Neural cell (in vitro differentiated cells): Measurements from ENCODE around the gene PFKP. TPM values are rescaled to one million over a fixed set of nuclear protein-coding genes. Genes with fewer than 3 reads are reported as not detected.

Source experiments
- H2AFZ ChIP-seq: fragments of 200-600, 300-800 bp; sonication (generic), shearing (Covaris generic); 2 replicates; pipeline ENCODE4 v1.6.0; 2014; ENCODE audit warnings: low read depth, mild to moderate bottlenecking, antibody characterized with exemption, low read length, moderate library complexity
- H3F3A ChIP-seq: fragments of 200-600 bp; shearing (Covaris generic); 2 replicates; pipeline ENCODE4 v1.6.1; 2016; ENCODE audit warnings: mild to moderate bottlenecking, moderate library complexity, mixed read lengths, antibody characterized with exemption, low read length; ENCODE audit not compliant: insufficient read depth, poor library complexity, severe bottlenecking
- H3K27ac ChIP-seq: fragments of 200-600, 300-800 bp; sonication (generic), shearing (Covaris generic); 2 replicates; pipeline ENCODE4 v1.5.1; 2014; ENCODE audit warnings: mild to moderate bottlenecking, low read length, moderate library complexity
- H3K27me3 ChIP-seq: fragments of 300-800, 200-600 bp; sonication (generic), shearing (Covaris generic); 2 replicates; pipeline ENCODE4 v1.6.0; 2014; ENCODE audit warnings: mild to moderate bottlenecking, low read depth, low read length, moderate library complexity; ENCODE audit not compliant: insufficient read depth
- H3K36me3 ChIP-seq: fragments of 300-800, 200-600 bp; sonication (generic), shearing (Covaris generic); 2 replicates; pipeline ENCODE4 v1.5.1; 2014; ENCODE audit warnings: mild to moderate bottlenecking, antibody characterized with exemption, low read length, moderate library complexity; ENCODE audit not compliant: insufficient read depth
- H3K4me2 ChIP-seq: fragments of 300-800, 200-600 bp; sonication (generic), shearing (Covaris generic); 2 replicates; pipeline ENCODE4 v1.6.0; 2014; ENCODE audit warnings: mild to moderate bottlenecking, low read length
- H3K4me3 ChIP-seq: fragments of 300-800, 200-600 bp; sonication (generic), shearing (Covaris generic); 2 replicates; pipeline ENCODE4 v1.5.1; 2014; ENCODE audit warnings: mild to moderate bottlenecking, low read length, moderate library complexity
- H3K79me2 ChIP-seq: fragments of 200-600 bp; shearing (Covaris generic); replicated peaks from 2 replicates; pipeline ENCODE4 v1.6.0; 2014; ENCODE audit warnings: mild to moderate bottlenecking, low read length, moderate library complexity; ENCODE audit not compliant: insufficient read depth
- H3K9ac ChIP-seq: fragments of 300-800, 200-600 bp; sonication (generic), shearing (Covaris generic); 2 replicates; pipeline ENCODE4 v1.6.1; 2016; ENCODE audit warnings: mild to moderate bottlenecking, low read length, mixed read lengths
- H3K9me2 ChIP-seq: fragments of 200-600 bp; shearing (Covaris generic); 2 replicates; pipeline ENCODE4 v1.6.1; 2016; ENCODE audit warnings: mild to moderate bottlenecking, low read length, mixed read lengths; ENCODE audit not compliant: insufficient read depth
- H3K9me3 ChIP-seq: fragments of 200-600, 300-800 bp; sonication (generic), shearing (Covaris generic); 2 replicates; pipeline ENCODE4 v1.6.1; 2016; ENCODE audit warnings: mild to moderate bottlenecking, mixed run types, low read length, moderate library complexity, mixed read lengths
- H4K20me1 ChIP-seq: fragments of 200-600 bp; shearing (Covaris generic); 2 replicates; pipeline ENCODE4 v1.6.1; 2016; ENCODE audit warnings: mild to moderate bottlenecking, mixed run types; ENCODE audit not compliant: insufficient read depth
- EP300 ChIP-seq: fragments of 450-650 bp; conservative IDR thresholded peaks from 2 replicates; pipeline ENCODE4 v1.6.1; 2014; ENCODE audit warnings: antibody characterized with exemption, mild to moderate bottlenecking, moderate library complexity; ENCODE audit not compliant: poor library complexity, severe bottlenecking
- EZH2 ChIP-seq: fragments of 200-600, 300-800 bp; shearing (Covaris generic), sonication (generic); IDR thresholded peaks from 2 replicates; pipeline ENCODE4 v1.6.1; 2014; ENCODE audit warnings: antibody characterized with exemption, low read length, borderline replicate concordance, mild to moderate bottlenecking; ENCODE audit not compliant: insufficient read depth, poor library complexity, severe bottlenecking
- MXI1 ChIP-seq: fragments of 450-650 bp; conservative IDR thresholded peaks from 2 replicates; pipeline ENCODE4 v1.6.1; 2014; ENCODE audit warnings: antibody characterized with exemption, mild to moderate bottlenecking; ENCODE audit not compliant: poor library complexity, severe bottlenecking
- POLR2AphosphoS5 ChIP-seq: IDR thresholded peaks from 2 replicates; pipeline ENCODE4 v1.6.1; 2012
- RAD21 ChIP-seq: fragments of 450-650 bp; conservative IDR thresholded peaks from 2 replicates; pipeline ENCODE4 v1.6.1; 2014; ENCODE audit warnings: antibody characterized with exemption, mild to moderate bottlenecking, moderate library complexity
- SMC3 ChIP-seq: fragments of 450-650 bp; conservative IDR thresholded peaks from 2 replicates; pipeline ENCODE4 v1.6.1; 2014; ENCODE audit warnings: antibody characterized with exemption, mild to moderate bottlenecking, moderate library complexity; ENCODE audit not compliant: poor library complexity
- TAF1 ChIP-seq: IDR thresholded peaks from 2 replicates; pipeline ENCODE4 v1.6.1; 2012; ENCODE audit warnings: low read depth
- polyA plus RNA-seq: library from polyadenylated mRNA; depleted of rRNA; stranded (reverse); fragments of >200 nt; gene quantifications from 2 replicates; pipeline ENCODE4 v1.2.3, GENCODE V29; 2014
- TF ChIP-seq, protein P1 (sequence below): IDR thresholded peaks from 2 replicates; pipeline ENCODE4 v1.6.1; 2012; ENCODE audit warnings: borderline replicate concordance
- TF ChIP-seq, protein P2 (sequence below): fragments of 450-650 bp; IDR thresholded peaks from 2 replicates; pipeline ENCODE4 v1.5.1; 2014; ENCODE audit warnings: antibody characterized with exemption, mild to moderate bottlenecking, moderate library complexity; ENCODE audit not compliant: poor library complexity, severe bottlenecking

Gene PFKP
- polyA plus RNA-seq, 1 donor from 2014 or later = 27.9 TPM

DNA sequence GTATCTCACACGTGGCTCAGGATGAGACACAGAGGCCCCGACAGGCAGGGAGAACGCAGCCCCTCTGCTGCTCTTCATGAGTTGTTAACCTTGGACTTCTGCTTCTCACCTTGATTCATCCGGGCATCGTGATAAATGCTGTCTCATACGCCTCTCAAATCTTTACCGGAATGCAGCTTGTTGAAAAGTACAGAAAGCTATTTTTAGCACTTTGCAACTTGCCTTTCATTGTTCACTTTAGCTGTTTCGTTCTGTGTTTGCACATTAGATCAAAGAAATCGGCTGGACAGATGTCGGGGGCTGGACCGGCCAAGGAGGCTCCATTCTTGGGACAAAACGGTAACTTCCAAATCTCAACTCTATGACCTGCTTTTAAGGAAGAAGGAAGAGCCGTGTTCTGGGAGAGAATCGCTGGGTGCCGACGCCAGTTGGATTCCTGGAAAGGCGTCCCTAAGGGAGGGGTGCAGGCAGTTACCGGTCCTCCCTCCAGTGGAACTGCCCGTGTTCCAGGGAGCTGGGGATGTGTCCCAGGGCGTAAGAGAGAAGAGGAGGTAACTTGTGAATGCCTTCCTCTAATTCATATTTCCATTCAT lies 49.3 kb downstream of the PFKP start:
- H3K9me2 ChIP-seq = no peaks in the 10 kb centered on the region
- no peak overlapping the region for H3K27ac ChIP-seq
- no peaks in the 10 kb centered on the region for H3K9me3 ChIP-seq
- H3F3A ChIP-seq = no peaks in the 10 kb centered on the region
- H2AFZ ChIP-seq = no peak overlapping the region
- no peaks in the 10 kb centered on the region for H3K27me3 ChIP-seq
- H3K9ac ChIP-seq = no peak overlapping the region
- no peaks in the 10 kb centered on the region for H4K20me1 ChIP-seq
- no peak overlapping the region for H3K4me3 ChIP-seq
- no peak for TF ChIP-seq MXI1
- TF ChIP-seq POLR2AphosphoS5 = no peak
- TF ChIP-seq RAD21 = no peak
- TF ChIP-seq TAF1 = no peak
- no peak for TF ChIP-seq SMC3
- TF ChIP-seq, protein P1, sequence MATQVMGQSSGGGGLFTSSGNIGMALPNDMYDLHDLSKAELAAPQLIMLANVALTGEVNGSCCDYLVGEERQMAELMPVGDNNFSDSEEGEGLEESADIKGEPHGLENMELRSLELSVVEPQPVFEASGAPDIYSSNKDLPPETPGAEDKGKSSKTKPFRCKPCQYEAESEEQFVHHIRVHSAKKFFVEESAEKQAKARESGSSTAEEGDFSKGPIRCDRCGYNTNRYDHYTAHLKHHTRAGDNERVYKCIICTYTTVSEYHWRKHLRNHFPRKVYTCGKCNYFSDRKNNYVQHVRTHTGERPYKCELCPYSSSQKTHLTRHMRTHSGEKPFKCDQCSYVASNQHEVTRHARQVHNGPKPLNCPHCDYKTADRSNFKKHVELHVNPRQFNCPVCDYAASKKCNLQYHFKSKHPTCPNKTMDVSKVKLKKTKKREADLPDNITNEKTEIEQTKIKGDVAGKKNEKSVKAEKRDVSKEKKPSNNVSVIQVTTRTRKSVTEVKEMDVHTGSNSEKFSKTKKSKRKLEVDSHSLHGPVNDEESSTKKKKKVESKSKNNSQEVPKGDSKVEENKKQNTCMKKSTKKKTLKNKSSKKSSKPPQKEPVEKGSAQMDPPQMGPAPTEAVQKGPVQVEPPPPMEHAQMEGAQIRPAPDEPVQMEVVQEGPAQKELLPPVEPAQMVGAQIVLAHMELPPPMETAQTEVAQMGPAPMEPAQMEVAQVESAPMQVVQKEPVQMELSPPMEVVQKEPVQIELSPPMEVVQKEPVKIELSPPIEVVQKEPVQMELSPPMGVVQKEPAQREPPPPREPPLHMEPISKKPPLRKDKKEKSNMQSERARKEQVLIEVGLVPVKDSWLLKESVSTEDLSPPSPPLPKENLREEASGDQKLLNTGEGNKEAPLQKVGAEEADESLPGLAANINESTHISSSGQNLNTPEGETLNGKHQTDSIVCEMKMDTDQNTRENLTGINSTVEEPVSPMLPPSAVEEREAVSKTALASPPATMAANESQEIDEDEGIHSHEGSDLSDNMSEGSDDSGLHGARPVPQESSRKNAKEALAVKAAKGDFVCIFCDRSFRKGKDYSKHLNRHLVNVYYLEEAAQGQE = no peak
- TF ChIP-seq, protein P2, sequence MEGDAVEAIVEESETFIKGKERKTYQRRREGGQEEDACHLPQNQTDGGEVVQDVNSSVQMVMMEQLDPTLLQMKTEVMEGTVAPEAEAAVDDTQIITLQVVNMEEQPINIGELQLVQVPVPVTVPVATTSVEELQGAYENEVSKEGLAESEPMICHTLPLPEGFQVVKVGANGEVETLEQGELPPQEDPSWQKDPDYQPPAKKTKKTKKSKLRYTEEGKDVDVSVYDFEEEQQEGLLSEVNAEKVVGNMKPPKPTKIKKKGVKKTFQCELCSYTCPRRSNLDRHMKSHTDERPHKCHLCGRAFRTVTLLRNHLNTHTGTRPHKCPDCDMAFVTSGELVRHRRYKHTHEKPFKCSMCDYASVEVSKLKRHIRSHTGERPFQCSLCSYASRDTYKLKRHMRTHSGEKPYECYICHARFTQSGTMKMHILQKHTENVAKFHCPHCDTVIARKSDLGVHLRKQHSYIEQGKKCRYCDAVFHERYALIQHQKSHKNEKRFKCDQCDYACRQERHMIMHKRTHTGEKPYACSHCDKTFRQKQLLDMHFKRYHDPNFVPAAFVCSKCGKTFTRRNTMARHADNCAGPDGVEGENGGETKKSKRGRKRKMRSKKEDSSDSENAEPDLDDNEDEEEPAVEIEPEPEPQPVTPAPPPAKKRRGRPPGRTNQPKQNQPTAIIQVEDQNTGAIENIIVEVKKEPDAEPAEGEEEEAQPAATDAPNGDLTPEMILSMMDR = no peak
- TF ChIP-seq EP300 = no peak
- TF ChIP-seq EZH2 = no peak
- no peaks in the 10 kb centered on the region for H3K79me2 ChIP-seq
- H3K36me3 ChIP-seq = no peaks in the 10 kb centered on the region
- no peak overlapping the region for H3K4me2 ChIP-seq

DNA sequence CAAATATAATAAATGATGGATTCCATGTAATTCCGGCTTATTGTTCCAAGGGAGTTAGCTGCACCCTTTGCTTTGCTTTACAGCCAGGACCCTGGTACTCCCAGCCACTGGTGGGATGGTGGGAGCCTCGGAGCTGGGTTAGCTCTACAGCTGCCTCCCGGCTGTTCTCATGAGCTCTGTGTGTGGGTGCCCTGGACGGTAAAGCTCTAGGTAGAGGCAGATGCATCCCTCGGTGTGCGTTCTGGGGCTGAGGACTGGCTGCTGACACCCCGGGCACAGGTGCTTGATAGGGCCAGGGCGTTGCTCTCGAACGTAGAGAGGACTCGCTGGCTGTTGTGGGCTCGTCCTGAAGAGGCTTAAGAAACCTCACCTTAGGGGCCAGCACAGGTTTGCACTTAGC lies 50.1 kb downstream of the PFKP start:
- Histone ChIP-seq H3K27ac (no peak overlapping the region), H3K27me3 (no peaks in the 10 kb centered on the region), H3K79me2 (no peaks in the 10 kb centered on the region), H3K9ac (no peak overlapping the region), H3F3A (no peaks in the 10 kb centered on the region), H3K36me3 (no peaks in the 10 kb centered on the region), H3K9me2 (no peaks in the 10 kb centered on the region), H2AFZ (no peak overlapping the region), H4K20me1 (no peaks in the 10 kb centered on the region), H3K4me3 (no peak overlapping the region), H3K9me3 (no peaks in the 10 kb centered on the region), H3K4me2 (no peak overlapping the region)
- TF ChIP-seq MXI1 (no peak), RAD21 (no peak), EP300 (no peak), TAF1 (no peak), SMC3 (no peak), POLR2AphosphoS5 (no peak), EZH2 (no peak)
- TF ChIP-seq, protein P2 = no peak
- TF ChIP-seq, protein P1 = no peak
